A673 (cell line): ENCODE data around the gene KCTD18. TPM values are rescaled to one million over a fixed set of nuclear protein-coding genes. Genes with fewer than 3 reads are reported as not detected.

Experiments used
- BruUV-seq: library from RNA; stranded (reverse); fragments of 400-500 nt; replicated peaks from 2 replicates; lab custom pipeline; 2021; lab: Mats Ljungman, UMichigan
- CTCF ChIA-PET: fragments of 300-600 bp; sonication (Branson Sonifier 250); formaldehyde crosslinking; loops from one replicate; lab custom pipeline; 2022; ENCODE audit warnings: antibody characterized with exemption; lab: Charles Lee
- POLR2A ChIA-PET: fragments of 300-600 bp; sonication (Branson Sonifier 250); formaldehyde crosslinking; loops from one replicate; lab custom pipeline; 2022; ENCODE audit warnings: antibody characterized with exemption; ENCODE audit not compliant: low non-redundant PET; lab: Charles Lee
- DNase-seq: peaks from one replicate; pipeline ENCODE4 v3.0.0-alpha.2; 2015; ENCODE audit warnings: low spot score
- H3K27ac ChIP-seq: fragments of 200-600 bp; sonication (generic); 2 replicates; pipeline ENCODE4 v1.5.1; 2016; ENCODE audit warnings: mixed run types, low read depth, mild to moderate bottlenecking, mixed read lengths, antibody characterized with exemption, low read length; ENCODE audit not compliant: poor library complexity, severe bottlenecking
- H3K27me3 ChIP-seq: fragments of 200-600 bp; sonication (generic); replicated peaks from 2 replicates; pipeline ENCODE4 v1.6.1; 2017; ENCODE audit warnings: mixed run types, low read depth, mild to moderate bottlenecking, mixed read lengths, antibody characterized with exemption, low read length; ENCODE audit not compliant: insufficient read depth, poor library complexity
- H3K36me3 ChIP-seq: fragments of 200-600 bp; sonication (generic); 2 replicates; pipeline ENCODE4 v1.6.1; 2016; ENCODE audit warnings: mixed run types, mild to moderate bottlenecking, mixed read lengths, antibody characterized with exemption, low read length; ENCODE audit not compliant: insufficient read depth, poor library complexity, severe bottlenecking
- H3K4me1 ChIP-seq: fragments of 200-600 bp; sonication (generic); 2 replicates; pipeline ENCODE4 v1.6.1; 2017; ENCODE audit warnings: mixed run types, mild to moderate bottlenecking, mixed read lengths, antibody characterized with exemption, low read length; ENCODE audit not compliant: insufficient read depth, poor library complexity, severe bottlenecking
- H3K4me3 ChIP-seq: fragments of 200-600 bp; sonication (generic); 2 replicates; pipeline ENCODE4 v1.5.1; 2016; ENCODE audit warnings: low read depth, mixed run types, mild to moderate bottlenecking, mixed read lengths, low read length; ENCODE audit not compliant: poor library complexity, severe bottlenecking
- H3K9me3 ChIP-seq: fragments of 200-600 bp; sonication (generic); 2 replicates; pipeline ENCODE4 v1.6.1; 2016; ENCODE audit warnings: mixed run types, low read depth, mild to moderate bottlenecking, mixed read lengths, antibody characterized with exemption, low read length; ENCODE audit not compliant: poor library complexity, severe bottlenecking
- EZH2 ChIP-seq: fragments of 200-600 bp; sonication (generic); IDR thresholded peaks from 2 replicates; pipeline ENCODE4 v1.6.1; 2017; ENCODE audit warnings: borderline replicate concordance, low read depth, mild to moderate bottlenecking, mixed read lengths, antibody characterized with exemption, low read length; ENCODE audit not compliant: poor library complexity, severe bottlenecking
- intact Hi-C: fragments of 100-400 bp; cut with micrococcal nuclease; formaldehyde crosslinking; loops from one replicate; pipeline ENCODE4 v1.10.0; 2022; ENCODE audit not compliant: unreplicated experiment
- total RNA-seq: library from RNA; stranded (reverse); gene quantifications from 2 replicates; pipeline ENCODE4 v1.2.3, GENCODE V29; 2021
- TF ChIP-seq, protein P1 (sequence below): fragments of 300-800, 200-600 bp; sonication (generic); conservative IDR thresholded peaks from 2 replicates; pipeline ENCODE4 v1.5.1; 2017; ENCODE audit warnings: low read depth, mild to moderate bottlenecking, antibody characterized with exemption, low read length, moderate library complexity, mixed read lengths

The KCTD18 gene
- total RNA-seq, 1 experiment from 2014 or later = 12.2 TPM

DNA sequence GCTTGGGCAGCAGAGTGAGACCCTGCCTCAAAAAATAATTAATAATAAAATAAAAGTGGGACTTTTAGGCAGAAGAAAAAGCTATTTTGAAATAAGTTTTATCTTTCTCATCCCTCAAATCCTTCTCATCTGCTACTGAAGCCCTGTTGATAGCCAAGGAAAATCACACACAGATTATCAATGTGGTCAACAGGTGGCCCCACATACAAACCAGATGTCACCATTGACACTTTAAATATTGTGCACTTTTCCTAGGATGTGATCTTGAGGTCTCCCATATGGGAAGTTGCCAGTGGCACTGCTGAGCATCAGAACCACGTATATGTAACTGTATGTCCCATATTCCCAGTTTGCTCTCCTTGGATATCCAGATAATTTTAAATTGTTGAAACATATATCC lies 64.6 kb downstream of the KCTD18 start:
- H3K27me3 ChIP-seq = no peaks in the 10 kb centered on the region
- BruUV-seq = no TSS peak
- H3K4me3 ChIP-seq = no peak overlapping the region
- H3K9me3 ChIP-seq = no peaks in the 10 kb centered on the region
- no peaks in the 10 kb centered on the region for H3K4me1 ChIP-seq
- no peak for DNase-seq
- ChIA-PET CTCF (no interaction called here), POLR2A (no interaction called here)
- TF ChIP-seq EZH2 = no peak
- TF ChIP-seq, protein P1, sequence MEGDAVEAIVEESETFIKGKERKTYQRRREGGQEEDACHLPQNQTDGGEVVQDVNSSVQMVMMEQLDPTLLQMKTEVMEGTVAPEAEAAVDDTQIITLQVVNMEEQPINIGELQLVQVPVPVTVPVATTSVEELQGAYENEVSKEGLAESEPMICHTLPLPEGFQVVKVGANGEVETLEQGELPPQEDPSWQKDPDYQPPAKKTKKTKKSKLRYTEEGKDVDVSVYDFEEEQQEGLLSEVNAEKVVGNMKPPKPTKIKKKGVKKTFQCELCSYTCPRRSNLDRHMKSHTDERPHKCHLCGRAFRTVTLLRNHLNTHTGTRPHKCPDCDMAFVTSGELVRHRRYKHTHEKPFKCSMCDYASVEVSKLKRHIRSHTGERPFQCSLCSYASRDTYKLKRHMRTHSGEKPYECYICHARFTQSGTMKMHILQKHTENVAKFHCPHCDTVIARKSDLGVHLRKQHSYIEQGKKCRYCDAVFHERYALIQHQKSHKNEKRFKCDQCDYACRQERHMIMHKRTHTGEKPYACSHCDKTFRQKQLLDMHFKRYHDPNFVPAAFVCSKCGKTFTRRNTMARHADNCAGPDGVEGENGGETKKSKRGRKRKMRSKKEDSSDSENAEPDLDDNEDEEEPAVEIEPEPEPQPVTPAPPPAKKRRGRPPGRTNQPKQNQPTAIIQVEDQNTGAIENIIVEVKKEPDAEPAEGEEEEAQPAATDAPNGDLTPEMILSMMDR = no peak
- H3K27ac ChIP-seq = no peak overlapping the region
- intact Hi-C loops = no loop called here
- no peaks in the 10 kb centered on the region for H3K36me3 ChIP-seq

DNA sequence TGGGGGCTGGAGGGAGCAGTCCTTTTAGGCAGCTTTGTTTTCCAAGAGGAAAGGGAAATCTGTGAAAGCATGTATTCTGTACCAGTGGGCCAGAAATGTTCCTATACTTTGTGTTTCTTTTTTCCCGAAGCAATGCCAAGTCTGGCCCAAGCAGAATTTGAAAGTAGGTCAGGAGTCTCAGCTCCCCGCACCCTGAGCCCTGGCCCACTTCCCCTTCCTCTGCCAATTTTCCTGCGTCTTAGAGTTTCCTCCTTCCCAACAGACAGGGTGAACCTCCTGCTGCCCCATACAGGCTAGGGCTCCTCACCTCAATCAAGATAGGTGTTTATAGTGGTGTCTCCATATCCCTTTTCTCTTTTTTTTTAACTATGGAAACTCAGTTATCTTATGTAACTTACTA lies 65.3 kb downstream of the KCTD18 start:
- Histone ChIP-seq H3K4me3 (no peak overlapping the region), H3K27ac (no peak overlapping the region), H3K27me3 (no peaks in the 10 kb centered on the region), H3K4me1 (no peaks in the 10 kb centered on the region), H3K9me3 (no peaks in the 10 kb centered on the region), H3K36me3 (no peaks in the 10 kb centered on the region)
- TF ChIP-seq, protein P1 = no peak
- TF ChIP-seq EZH2 = no peak
- intact Hi-C loops = no loop called here
- ChIA-PET POLR2A (no interaction called here), CTCF (no interaction called here)
- no peak for DNase-seq
- BruUV-seq = no TSS peak

DNA sequence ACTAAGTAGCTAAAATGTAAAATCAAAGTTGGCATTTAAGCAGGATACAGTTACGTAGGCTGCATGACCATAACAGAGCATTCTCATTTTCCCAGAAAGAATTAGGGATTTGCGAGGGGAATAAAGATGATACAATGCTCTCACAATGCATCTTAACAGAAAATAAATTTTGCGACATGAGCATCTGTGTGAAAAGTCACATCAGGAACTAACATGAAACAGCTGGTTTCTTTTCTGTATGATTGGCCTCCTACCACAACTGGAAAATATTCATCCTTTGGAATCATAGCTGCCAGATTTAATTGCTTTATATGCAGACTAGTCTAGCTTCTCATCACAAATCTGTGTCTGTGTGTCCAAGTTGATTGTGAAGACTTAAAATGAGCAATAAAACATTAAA lies 66.0 kb downstream of the KCTD18 start:
- Histone ChIP-seq H3K4me1 (no peaks in the 10 kb centered on the region), H3K4me3 (no peak overlapping the region), H3K36me3 (no peaks in the 10 kb centered on the region), H3K27ac (no peak overlapping the region), H3K9me3 (no peaks in the 10 kb centered on the region), H3K27me3 (no peaks in the 10 kb centered on the region)
- BruUV-seq = no TSS peak
- POLR2A ChIA-PET = no interaction called here
- DNase-seq = no peak
- CTCF ChIA-PET = no interaction called here
- TF ChIP-seq, protein P1 = no peak
- no peak for TF ChIP-seq EZH2
- intact Hi-C loops = no loop called here
